Skeletal muscle tissue (tissue), 4 donors: ENCODE results near the gene PRDM5. TPM values are rescaled to one million over a fixed set of nuclear protein-coding genes. Genes with fewer than 3 reads are reported as not detected.

Experiments
- H3K27ac ChIP-seq: one replicate; pipeline ENCODE4 v1.7.0; 2013; ENCODE audit warnings: mild to moderate bottlenecking, low read depth, low read length, inconsistent platforms
- H3K27me3 ChIP-seq, 3 donors: one replicate each; pipeline ENCODE4 v1.7.0; 2013; ENCODE audit warnings: low read length in 3 of 3; ENCODE audit not compliant: control insufficient read depth in 3 of 3, insufficient read depth in 3 of 3
- H3K36me3 ChIP-seq, 3 donors: one replicate each; pipeline ENCODE4 v1.7.0; 2013; ENCODE audit warnings: low read length in 3 of 3; ENCODE audit not compliant: control insufficient read depth in 3 of 3, insufficient read depth in 3 of 3
- H3K4me1 ChIP-seq, 3 donors: one replicate each; pipeline ENCODE4 v1.7.0; 2013; ENCODE audit warnings: low read length in 3 of 3, mild to moderate bottlenecking in 3 of 3; ENCODE audit not compliant: control insufficient read depth in 3 of 3, insufficient read depth in 3 of 3
- H3K4me3 ChIP-seq, 3 donors: one replicate each; pipeline ENCODE4 v1.7.0; 2013; ENCODE audit warnings: low read length in 3 of 3
- H3K9ac ChIP-seq, 3 donors: one replicate each; pipeline ENCODE4 v1.7.0; 2013; ENCODE audit warnings: low read length in 3 of 3, mild to moderate bottlenecking in 3 of 3, moderate library complexity in 2 of 3, low read depth in 1 of 3
- H3K9me3 ChIP-seq, 3 donors: one replicate each; pipeline ENCODE4 v1.7.0; 2013; ENCODE audit warnings: low read length in 3 of 3; ENCODE audit not compliant: control insufficient read depth in 3 of 3
- total RNA-seq: library from RNA; depleted of rRNA; stranded (reverse); fragments of >200 nt; gene quantifications from one replicate; pipeline ENCODE4 v1.2.3, GENCODE V29; 2014
- donor health status: Osteomylitis.

PRDM5 gene
- total RNA-seq, 1 donor from 2014 or later, result 61.1 TPM

DNA sequence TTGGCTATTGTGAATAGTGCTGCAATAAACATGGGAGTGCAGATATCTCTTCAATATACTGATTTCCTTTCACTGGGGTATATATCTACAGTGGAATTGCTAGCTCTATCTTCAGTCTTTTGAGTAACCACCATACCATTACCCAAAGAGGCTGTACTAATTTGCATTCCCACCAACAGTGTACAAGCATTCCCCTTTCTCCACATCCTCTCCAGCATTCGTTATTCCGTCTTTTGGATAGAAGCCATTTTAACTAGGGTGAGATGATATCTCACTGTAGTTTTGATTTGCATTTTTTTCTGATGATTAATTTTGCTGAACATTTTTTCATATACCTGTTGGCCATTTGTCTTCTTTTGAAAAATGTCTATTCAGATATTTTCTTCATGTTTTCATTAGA, 110.3 kb downstream of the PRDM5 start:
- no peak overlapping the region for H3K9ac ChIP-seq
- no peaks in the 10 kb centered on the region for H3K4me1 ChIP-seq
- no peaks in the 10 kb centered on the region for H3K27me3 ChIP-seq
- peaks cover 0 to 2% (median 0%) of the 10 kb centered on the region in 3 donors for H3K9me3 ChIP-seq
- H3K36me3 ChIP-seq, result peaks cover 0 to 7% (median 6%) of the 10 kb centered on the region in 3 donors
- no peak overlapping the region for H3K27ac ChIP-seq
- H3K4me3 ChIP-seq, result no peak overlapping the region

DNA sequence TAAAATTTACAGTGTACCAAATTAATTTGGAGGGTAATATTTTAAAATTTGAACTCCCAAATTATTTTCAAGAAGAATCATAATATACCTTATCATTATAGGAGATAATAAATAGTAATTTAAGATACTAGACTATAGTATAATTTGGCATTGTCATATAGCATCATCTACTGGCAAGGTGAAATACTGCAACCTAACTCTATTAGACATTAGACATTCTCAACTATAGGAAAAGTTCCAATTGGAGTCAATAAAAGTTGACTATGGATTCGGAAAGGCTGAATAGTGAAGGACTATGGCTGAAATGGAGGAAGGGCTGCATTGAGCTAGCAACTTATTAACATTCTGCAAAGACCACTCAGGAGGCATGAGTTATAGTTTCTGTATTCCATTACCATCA, 113.0 kb downstream of the PRDM5 start:
- no peaks in the 10 kb centered on the region for H3K4me1 ChIP-seq
- H3K36me3 ChIP-seq, result peaks cover 0 to 7% (median 6%) of the 10 kb centered on the region in 3 donors
- H3K9me3 ChIP-seq, result peaks cover 0 to 2% (median 0%) of the 10 kb centered on the region in 3 donors
- no peak overlapping the region for H3K9ac ChIP-seq
- no peak overlapping the region for H3K27ac ChIP-seq
- H3K4me3 ChIP-seq, result no peak overlapping the region
- H3K27me3 ChIP-seq, result no peaks in the 10 kb centered on the region

DNA sequence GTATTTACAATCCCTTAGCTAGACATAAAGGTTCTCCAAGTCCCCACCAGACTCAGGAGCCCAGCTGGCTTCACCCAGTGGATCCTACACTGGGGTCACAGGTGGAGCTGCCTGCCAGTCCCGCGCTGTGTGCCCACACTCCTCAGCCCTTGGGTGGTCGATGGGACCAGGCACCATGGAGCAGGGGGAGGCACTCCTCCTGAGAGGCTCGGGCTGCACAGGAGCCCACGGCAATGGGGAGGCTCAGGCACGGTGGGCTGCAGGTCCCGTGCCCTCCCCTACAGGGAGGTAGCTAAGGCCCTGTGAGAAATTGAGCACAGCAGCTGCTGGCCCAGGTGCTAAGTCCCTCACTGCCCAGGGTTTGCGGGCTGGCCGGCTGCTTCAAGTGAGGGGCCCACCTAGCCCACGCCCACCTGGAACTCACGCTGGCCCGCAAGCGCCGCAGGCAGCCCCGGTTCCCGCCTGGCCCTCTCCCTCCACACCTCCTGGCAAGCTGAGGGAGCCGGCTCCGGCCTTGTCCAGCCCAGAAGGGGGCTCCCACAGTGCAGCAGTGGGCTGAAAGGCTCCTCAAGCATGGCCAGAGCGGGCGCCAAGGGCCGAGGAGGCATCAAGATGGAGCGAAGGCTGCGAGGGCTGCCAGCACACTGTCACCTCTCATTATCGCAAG, 113.9 kb downstream of the PRDM5 start:
- H3K4me1 ChIP-seq, result no peaks in the 10 kb centered on the region
- no peaks in the 10 kb centered on the region for H3K27me3 ChIP-seq
- H3K9ac ChIP-seq, result no peak overlapping the region
- H3K27ac ChIP-seq, result no peak overlapping the region
- H3K36me3 ChIP-seq, result peaks cover 0 to 7% (median 6%) of the 10 kb centered on the region in 3 donors
- H3K9me3 ChIP-seq, result peaks cover 0 to 2% (median 0%) of the 10 kb centered on the region in 3 donors
- H3K4me3 ChIP-seq, result no peak overlapping the region

DNA sequence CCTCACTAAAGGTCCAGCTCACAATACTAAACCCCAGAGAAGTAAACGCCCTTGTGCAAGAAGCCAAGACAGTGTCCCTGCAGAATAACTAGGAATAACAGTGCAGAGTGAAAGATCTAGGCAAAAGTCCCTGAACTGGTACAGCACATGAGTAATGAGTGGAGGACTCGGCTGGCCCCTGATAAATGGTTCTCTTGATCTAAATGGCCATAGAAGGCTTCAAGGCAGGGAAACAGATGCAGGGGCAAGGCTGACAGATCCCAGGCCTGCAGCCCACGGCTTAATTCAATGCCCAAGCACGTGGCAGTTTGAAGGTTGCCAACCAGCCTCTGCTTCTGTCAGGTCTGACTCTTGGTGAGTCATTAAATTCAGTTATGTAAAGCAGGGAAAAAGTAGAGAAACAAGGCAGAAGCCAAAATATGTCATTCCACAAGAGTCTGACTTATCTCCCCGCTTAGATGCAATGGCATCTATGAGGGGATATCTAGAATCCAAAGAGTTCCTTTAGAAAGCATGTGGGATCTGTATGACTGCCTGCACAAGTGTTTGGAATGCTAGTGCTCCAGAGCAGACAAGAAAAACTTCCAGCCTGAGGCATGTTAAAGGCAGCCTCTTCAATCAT, 121.3 kb downstream of the PRDM5 start:
- Histone ChIP-seq H3K27ac (peak overlapping the region; percentile 8), H3K9ac (no peak overlapping the region), H3K4me1 (peaks cover 2 to 8% (median 6%) of the 10 kb centered on the region in 3 donors), H3K4me3 (no peak overlapping the region), H3K27me3 (no peaks in the 10 kb centered on the region), H3K36me3 (no peaks in the 10 kb centered on the region), H3K9me3 (no peaks in the 10 kb centered on the region)

DNA sequence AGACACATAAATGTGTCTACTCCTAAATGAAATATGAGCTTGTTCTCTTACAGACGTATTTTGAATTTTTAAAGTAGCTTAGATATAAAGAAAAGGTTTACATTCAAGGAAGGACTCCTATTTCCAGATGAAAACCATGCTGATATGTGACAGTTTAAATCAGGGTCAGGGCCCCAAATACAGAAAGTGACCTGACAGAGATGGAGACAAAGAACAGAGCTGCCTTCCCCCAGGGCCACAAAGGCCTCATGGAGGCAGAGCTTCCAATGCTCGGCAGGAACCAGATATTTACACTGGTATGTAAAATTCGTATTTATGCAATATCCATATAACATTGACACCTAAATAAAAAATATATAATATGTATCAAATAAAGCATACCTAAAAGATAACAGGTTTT, 124.0 kb downstream of the PRDM5 start:
- no peaks in the 10 kb centered on the region for H3K27me3 ChIP-seq
- no peaks in the 10 kb centered on the region for H3K36me3 ChIP-seq
- no peaks in the 10 kb centered on the region for H3K9me3 ChIP-seq
- no peak overlapping the region for H3K27ac ChIP-seq
- no peak overlapping the region for H3K9ac ChIP-seq
- peaks cover 2 to 8% (median 6%) of the 10 kb centered on the region in 3 donors for H3K4me1 ChIP-seq
- H3K4me3 ChIP-seq, result no peak overlapping the region

DNA sequence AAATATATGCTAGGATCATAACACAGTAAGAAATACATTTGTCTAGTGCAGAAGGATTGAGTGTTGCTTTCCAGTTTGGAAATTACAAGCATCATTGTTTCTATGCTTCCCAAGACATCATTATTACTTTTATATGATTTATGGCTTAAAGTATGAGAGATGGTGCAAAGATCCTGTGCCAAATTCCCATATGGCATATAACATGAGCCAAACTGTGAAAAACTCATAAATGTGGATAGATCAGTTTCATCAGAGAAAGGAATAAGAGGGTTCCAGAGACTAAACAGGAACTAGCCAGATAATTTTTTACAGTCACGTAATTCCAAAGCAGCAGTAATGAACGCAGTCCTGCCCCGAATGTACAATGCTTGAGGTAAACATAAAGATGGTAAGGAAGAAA, 126.3 kb downstream of the PRDM5 start:
- no peak overlapping the region for H3K27ac ChIP-seq
- no peaks in the 10 kb centered on the region for H3K9me3 ChIP-seq
- H3K4me3 ChIP-seq, result no peak overlapping the region
- no peak overlapping the region for H3K9ac ChIP-seq
- H3K4me1 ChIP-seq, result peaks cover 2 to 4% (median 3%) of the 10 kb centered on the region in 3 donors
- no peaks in the 10 kb centered on the region for H3K36me3 ChIP-seq
- no peaks in the 10 kb centered on the region for H3K27me3 ChIP-seq

DNA sequence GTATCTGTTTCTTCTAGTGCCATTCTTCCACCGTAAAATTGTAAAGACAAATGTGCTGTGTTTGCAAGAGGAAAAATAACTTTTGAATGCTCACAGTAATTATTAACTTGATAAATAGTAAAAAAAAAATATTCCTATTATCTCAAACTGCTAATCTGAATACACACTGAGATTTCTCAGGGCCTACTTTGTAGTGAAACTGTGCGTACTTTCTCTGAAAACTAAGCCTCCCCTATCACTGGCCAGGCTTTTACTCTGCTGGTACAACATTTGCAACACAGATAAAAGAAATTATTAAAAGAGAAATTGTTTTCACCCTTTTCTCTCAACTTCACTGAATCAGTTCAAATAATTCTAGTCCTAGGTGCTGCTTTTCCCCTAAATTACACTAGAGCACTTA, 137.3 kb downstream of the PRDM5 start:
- Histone ChIP-seq H3K9me3 (no peaks in the 10 kb centered on the region), H3K9ac (no peak overlapping the region), H3K36me3 (no peaks in the 10 kb centered on the region)

DNA sequence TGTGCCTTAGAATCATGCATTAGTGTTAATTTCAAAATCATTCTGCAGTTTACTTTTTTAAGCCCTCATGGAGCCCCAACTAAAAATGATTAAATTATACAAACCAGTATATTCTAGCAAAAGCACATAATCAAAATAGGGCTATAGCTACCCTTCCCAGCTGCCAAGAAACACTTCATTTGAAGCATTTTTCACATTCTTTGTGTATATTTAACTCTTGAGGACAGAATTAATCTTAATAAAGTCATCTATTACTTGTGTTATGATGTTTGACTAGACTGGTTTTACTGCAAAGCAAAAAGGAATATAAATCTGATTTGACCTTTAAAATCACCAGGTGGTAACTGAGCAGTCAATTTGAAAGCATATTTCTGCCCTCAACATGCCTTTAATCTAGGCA, 145.1 kb downstream of the PRDM5 start:
- H3K36me3 ChIP-seq, result no peaks in the 10 kb centered on the region
- H3K27me3 ChIP-seq, result no peaks in the 10 kb centered on the region
- H3K4me3 ChIP-seq, result no peak overlapping the region
- H3K9ac ChIP-seq, result no peak overlapping the region
- H3K27ac ChIP-seq, result no peak overlapping the region
- H3K9me3 ChIP-seq, result no peaks in the 10 kb centered on the region
- no peaks in the 10 kb centered on the region for H3K4me1 ChIP-seq

More for the DNA sequence above, 137.3 kb downstream of the PRDM5 start:
- Histone ChIP-seq H3K27me3 (no peaks in the 10 kb centered on the region), H3K4me3 (no peak overlapping the region), H3K27ac (no peak overlapping the region), H3K4me1 (no peaks in the 10 kb centered on the region)

DNA sequence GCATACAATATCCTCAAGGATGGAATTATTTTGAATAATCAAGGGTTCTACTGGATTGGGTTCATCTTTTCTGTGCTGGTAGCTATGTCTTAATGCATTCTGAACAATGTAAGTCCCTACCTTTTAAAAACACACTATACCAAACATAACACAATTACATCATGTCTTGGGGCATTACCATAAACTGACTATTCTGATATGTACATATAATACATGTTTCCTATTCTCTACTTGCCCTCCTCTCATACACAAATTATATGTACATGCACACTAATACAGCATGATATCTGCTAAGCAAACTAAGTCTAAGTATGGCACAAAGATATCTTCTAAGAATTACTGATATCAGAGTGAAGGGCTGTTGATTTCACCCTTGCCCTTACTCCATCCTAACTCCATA, 147.1 kb downstream of the PRDM5 start:
- no peaks in the 10 kb centered on the region for H3K27me3 ChIP-seq
- H3K4me3 ChIP-seq, result no peak overlapping the region
- no peaks in the 10 kb centered on the region for H3K9me3 ChIP-seq
- H3K4me1 ChIP-seq, result no peaks in the 10 kb centered on the region
- no peak overlapping the region for H3K9ac ChIP-seq
- H3K27ac ChIP-seq, result no peak overlapping the region
- H3K36me3 ChIP-seq, result no peaks in the 10 kb centered on the region

DNA sequence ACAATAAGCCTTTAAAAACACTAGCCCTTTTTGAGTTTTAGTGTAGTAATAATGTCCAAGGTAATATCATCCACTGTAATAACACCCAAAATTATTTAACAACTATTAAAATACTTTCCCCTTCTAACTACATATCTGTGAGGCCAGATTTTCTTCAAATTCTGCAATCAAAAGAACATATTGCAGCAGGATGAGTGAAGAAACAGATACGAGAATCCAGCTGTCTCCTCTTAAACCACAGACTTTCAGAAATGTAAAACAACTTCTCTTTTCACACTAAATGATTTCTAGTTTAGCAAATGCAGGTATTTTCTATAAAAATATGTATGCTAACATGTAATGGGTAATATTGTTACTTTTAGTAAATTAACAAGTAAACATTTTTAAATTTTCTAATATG, 148.9 kb downstream of the PRDM5 start:
- H3K9me3 ChIP-seq, result no peaks in the 10 kb centered on the region
- no peaks in the 10 kb centered on the region for H3K36me3 ChIP-seq
- no peaks in the 10 kb centered on the region for H3K27me3 ChIP-seq
- H3K27ac ChIP-seq, result no peak overlapping the region
- H3K9ac ChIP-seq, result no peak overlapping the region
- no peak overlapping the region for H3K4me3 ChIP-seq
- no peaks in the 10 kb centered on the region for H3K4me1 ChIP-seq
